LHCN-M2 (cell line): ENCODE measurements around the gene RABL3. TPM values are rescaled to one million over a fixed set of nuclear protein-coding genes. Genes with fewer than 3 reads are reported as not detected.
"Not testable (repeated sequence)": the region's sequence is repeated elsewhere in the genome, so short reads cannot be mapped to it uniquely, and the experiment has no call there.

Experiments
- DNase-seq: peaks from one replicate; pipeline ENCODE4 v3.0.0-alpha.2; 2012; ENCODE audit warnings: low read depth
- total RNA-seq: library from RNA; depleted of rRNA; stranded (reverse); fragments of >200 nt; gene quantifications from 2 replicates; pipeline ENCODE4 v1.2.3, GENCODE V29; 2014; rRNA removed

Gene RABL3
- total RNA-seq, 1 experiment from 2014 or later = 31.1 TPM

GRCh38 chr3:120646771-120647432 is 95.4 kb downstream of the RABL3 start:
- no peak for DNase-seq

DNA sequence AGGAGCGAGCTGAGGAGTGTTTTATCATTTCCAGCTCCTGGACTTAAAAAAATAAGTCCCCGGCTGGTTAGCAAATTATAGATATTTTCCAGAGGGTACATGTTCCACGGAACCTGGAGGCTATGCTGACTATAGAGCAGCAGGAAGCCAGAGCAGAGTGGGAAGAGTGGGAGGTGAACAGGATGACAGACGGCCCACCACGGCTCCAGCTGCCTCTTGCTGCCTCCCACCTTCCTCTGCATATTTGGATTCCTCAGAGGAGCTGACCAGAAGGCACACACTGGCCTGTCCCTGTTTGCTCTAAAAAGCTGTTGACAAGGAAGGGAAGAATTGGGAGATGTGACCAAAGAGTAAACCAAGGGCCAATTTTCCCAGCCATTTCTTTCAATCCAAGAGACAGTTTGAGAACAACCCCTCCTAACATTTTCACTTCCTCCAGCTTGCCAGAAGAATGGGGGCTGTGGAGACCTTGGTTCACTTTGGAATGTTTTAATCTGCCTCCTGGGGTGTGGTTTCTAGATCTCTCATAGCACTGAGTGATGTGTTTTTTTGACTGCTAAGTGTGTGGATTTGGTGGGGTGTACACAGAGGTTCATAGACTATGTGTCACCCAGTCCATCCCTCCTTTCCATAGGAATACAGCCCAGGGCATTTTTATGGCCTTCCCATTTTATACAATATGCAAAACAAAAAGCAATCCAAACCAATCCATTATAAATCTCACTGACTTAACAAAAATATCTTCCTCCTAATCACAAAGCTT is 97.1 kb downstream of the RABL3 start:
- peak; percentile 15 for DNase-seq

DNA sequence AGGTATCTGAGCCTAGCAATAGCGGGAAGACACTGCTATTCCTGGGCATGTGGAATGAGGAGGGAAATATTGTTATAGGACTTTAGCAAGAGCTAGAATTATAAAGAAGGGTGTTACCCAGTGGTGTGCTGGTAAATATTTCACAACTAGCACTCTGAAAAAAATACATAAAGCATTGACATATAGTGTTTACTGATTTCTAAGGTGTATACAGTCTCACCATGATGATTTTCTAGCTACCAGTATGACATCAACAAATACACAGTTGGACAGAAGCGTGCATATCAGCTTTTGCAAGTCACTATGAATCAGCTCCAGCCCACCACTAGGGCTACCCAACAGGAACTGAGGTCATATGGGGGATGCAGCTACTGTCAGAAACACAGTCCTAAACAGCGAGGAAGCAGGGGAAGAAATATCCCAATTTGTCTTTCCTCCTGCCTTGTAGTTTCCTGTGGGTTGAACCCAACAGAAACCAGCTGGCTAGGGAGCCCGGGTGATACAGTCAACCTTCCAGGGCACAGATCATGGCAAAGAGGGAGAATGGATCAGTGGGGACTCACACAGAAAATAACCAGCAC is 99.9 kb downstream of the RABL3 start:
- DNase-seq = peak; percentile 80

DNA sequence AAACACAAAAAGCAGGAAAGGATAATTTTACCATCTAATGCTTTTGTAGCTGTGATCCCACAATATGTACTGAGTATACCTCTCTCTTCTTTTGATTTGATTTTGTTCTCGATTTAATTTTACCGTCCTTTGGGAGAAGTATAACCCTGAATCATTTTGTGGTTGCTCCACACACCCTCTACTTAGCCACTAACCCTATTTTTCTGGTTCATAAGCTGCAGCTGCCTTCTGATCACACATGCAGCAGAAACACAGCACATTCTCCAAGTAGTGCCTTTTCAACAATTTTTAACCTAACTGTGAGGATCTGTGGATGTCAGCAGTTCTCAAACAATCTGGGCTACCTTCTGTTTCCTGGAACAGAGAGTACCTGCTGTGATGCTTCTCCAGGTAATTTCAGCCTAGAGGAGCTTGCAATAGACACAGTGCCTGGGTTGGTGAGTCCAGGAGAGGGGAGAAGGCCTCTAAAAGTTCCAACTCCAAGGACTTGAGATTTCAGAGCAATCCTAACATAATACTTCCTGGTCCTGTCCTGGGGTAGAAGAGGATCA is 100.5 kb downstream of the RABL3 start:
- peak; percentile 77 for DNase-seq

- no peak for DNase-seq
Measured at GRCh38 chr3:120640231-120640630, 102.1 kb downstream of the RABL3 start.

GRCh38 chr3:120638820-120639219 is 103.5 kb downstream of the RABL3 start:
- not testable (repeated sequence) for DNase-seq

DNA sequence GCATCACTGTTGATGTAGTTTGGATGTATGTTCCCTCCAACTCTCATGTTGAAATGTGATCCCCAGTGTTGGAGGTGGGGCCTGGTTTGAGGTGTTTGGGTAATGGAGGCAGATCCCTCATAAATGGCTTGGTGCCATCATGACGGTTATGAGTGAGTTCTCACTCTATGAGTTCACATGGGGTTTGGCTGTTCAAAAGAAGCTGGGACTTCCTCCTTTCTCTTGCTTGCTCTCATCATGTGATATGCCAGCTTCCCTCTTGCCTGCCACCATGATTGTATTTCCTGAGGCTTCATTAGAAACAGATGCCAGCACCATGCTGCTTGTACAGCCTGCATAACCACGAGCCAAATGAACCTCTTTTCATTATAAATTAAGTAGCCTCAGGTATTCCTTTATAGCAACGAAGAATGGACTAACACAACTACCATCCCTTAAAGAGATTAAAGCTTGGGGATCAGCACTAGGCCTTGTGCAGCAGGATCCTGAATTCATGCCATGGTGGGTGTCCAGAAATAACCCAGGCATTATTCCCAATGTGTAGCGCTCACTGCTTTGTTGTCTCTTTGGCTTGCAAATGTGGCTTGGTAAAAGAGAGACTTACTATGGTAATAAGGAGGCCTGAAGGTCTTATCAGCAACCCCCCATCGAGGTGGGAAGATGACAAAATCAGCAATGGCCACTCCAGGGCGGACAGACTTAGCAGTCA is 104.3 kb downstream of the RABL3 start:
- no peak for DNase-seq

DNA sequence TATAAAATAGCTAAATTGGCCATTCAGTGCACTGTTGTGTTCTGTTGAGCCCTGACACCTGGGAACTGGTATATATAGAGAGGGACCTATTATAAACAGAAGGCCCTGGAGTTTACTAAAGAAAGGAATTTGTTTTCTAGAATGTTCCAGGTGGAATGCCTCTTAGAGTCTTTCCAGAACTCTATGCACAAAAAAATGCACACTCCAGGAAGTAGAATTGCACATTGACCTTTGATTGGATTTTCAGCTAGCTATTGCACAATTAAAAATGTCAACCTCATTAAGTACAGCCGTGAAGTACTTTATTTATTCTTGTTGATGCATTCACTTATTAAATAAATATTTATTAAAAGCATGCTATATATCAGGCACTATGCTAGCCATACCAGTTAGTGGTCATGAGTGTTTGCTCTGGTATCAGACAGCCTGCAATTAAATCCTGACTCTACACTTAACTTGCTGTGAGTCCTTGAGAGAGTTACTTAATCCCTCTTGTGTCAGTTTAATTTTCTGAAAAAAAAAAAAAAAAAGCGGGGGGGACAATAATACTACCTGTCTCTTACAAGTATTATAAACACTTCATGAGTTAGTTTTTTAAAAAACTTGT is 105.4 kb downstream of the RABL3 start:
- DNase-seq = no peak

Other genes with a start within 250 kb of the RABL3 start
- gene NDUFB4, start 146.2 kb downstream of the RABL3 start, total RNA-seq = 60.4 and 90.0 TPM in 2 replicates
- gene HGD, start 60.3 kb downstream of the RABL3 start, total RNA-seq = 0.06 TPM in 2 replicates
- gene GTF2E1, start 228 bp upstream of the RABL3 start, total RNA-seq = 19.4 and 21.6 TPM in 2 replicates
- under 0.01 TPM in 1 of 2 replicates, not detected in the other for gene STXBP5L, start 165.7 kb upstream of the RABL3 start, total RNA-seq